Stromal cell of bone marrow (primary cell): ENCODE results near the gene EFHC1.

ENCODE experiments used
- DNase-seq: peaks from one replicate; pipeline ENCODE4 v3.0.0-alpha.2; 2012; ENCODE audit warnings: low read depth

Gene EFHC1

GRCh38 chr6:52555518-52556233 lies 135.5 kb downstream of the EFHC1 start:
- no peak for DNase-seq

GRCh38 chr6:52557389-52558265 lies 137.5 kb downstream of the EFHC1 start:
- no peak for DNase-seq

GRCh38 chr6:52558266-52559000 lies 138.3 kb downstream of the EFHC1 start:
- no peak for DNase-seq

GRCh38 chr6:52560462-52560861 lies 140.3 kb downstream of the EFHC1 start:
- no peak for DNase-seq

- no peak for DNase-seq
Observed at GRCh38 chr6:52562911-52563310, 142.8 kb downstream of the EFHC1 start.

- no peak for DNase-seq
Observed at GRCh38 chr6:52564856-52565255, 144.7 kb downstream of the EFHC1 start.

- DNase-seq = no peak
Observed at GRCh38 chr6:52566201-52566600, 146.1 kb downstream of the EFHC1 start.

- peak; percentile 96 for DNase-seq
Observed at GRCh38 chr6:52566853-52567279, 146.7 kb downstream of the EFHC1 start.

GRCh38 chr6:52568320-52568719 lies 148.2 kb downstream of the EFHC1 start:
- no peak for DNase-seq

GRCh38 chr6:52570291-52570700 lies 150.2 kb downstream of the EFHC1 start:
- DNase-seq = no peak

- no peak for DNase-seq
Observed at GRCh38 chr6:52571099-52571755, 151.1 kb downstream of the EFHC1 start.

GRCh38 chr6:52572536-52572935 lies 152.4 kb downstream of the EFHC1 start:
- DNase-seq = no peak

- DNase-seq = no peak
Observed at GRCh38 chr6:52573295-52573694, 153.2 kb downstream of the EFHC1 start.
